ENCODE data around the gene PPP1R12C. TPM values are rescaled to one million over a fixed set of nuclear protein-coding genes. Genes with fewer than 3 reads are reported as not detected.

Gene PPP1R12C
- polyA plus RNA-seq, 1 experiment = 50.8 TPM

DNA sequence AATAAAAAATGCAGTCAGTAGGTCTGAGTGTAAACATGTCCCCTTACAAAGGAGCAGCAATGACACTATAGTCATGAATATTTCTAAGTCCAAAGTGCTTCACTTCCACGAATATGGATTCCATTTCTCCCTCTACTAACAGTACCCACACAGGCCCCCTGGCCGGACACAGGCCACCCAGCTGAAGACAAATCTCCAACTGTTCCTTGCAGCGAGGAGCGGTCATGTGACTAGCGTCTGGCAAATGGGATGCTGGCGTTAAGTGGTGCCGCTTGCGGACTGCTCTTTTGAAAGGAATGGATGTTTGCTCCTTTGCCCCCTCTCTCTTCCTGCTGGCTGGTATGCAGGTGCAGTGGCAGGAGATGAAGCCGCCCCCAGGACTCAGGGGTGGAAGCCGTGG, 16.2 kb downstream of the PPP1R12C start:
- CTCF ChIA-PET = interaction anchor here (6.8 kb wide), 1 partner anchor 13 kb away, joined by 40 read pairs; no protein-coding TSS in a partner anchor
- Histone ChIP-seq H3K4me3 (ENCODE audit: low read depth, low read length) (no peak overlapping the region), H3K27me3 (ENCODE audit: control insufficient read depth, insufficient read depth, low read length) (no peaks in the 10 kb centered on the region), H3K36me3 (ENCODE audit: control insufficient read depth, insufficient read depth, low read length) (peaks cover 32% of the 10 kb centered on the region)
- DNase-seq (ENCODE audit: low read depth) = no peak
- POLR2A ChIA-PET = no interaction called here
- TF ChIP-seq, protein P1, sequence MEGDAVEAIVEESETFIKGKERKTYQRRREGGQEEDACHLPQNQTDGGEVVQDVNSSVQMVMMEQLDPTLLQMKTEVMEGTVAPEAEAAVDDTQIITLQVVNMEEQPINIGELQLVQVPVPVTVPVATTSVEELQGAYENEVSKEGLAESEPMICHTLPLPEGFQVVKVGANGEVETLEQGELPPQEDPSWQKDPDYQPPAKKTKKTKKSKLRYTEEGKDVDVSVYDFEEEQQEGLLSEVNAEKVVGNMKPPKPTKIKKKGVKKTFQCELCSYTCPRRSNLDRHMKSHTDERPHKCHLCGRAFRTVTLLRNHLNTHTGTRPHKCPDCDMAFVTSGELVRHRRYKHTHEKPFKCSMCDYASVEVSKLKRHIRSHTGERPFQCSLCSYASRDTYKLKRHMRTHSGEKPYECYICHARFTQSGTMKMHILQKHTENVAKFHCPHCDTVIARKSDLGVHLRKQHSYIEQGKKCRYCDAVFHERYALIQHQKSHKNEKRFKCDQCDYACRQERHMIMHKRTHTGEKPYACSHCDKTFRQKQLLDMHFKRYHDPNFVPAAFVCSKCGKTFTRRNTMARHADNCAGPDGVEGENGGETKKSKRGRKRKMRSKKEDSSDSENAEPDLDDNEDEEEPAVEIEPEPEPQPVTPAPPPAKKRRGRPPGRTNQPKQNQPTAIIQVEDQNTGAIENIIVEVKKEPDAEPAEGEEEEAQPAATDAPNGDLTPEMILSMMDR (IDR thresholded peaks at IDR 0.05; ENCODE audit: insufficient read depth, low read depth, low read length) = no peak

GRCh38 chr19:55099557-55100506, 17.6 kb downstream of the PPP1R12C start:
- ChIA-PET POLR2A (no interaction called here), CTCF (interaction anchor here (6.8 kb wide), 1 partner anchor 11 kb away, joined by 40 read pairs; no protein-coding TSS in a partner anchor)
- no peaks in the 10 kb centered on the region for H3K27me3 ChIP-seq (ENCODE audit: control insufficient read depth, insufficient read depth, low read length)
- DNase-seq (ENCODE audit: low read depth) = no peak
- no peak overlapping the region for H3K4me3 ChIP-seq (ENCODE audit: low read depth, low read length)
- TF ChIP-seq, protein P1 (IDR thresholded peaks at IDR 0.05; ENCODE audit: insufficient read depth, low read depth, low read length) = peak; percentile 15; the same call in 1 of the 2 replicates
- H3K36me3 ChIP-seq (ENCODE audit: control insufficient read depth, insufficient read depth, low read length) = peaks cover 33% of the 10 kb centered on the region

DNA sequence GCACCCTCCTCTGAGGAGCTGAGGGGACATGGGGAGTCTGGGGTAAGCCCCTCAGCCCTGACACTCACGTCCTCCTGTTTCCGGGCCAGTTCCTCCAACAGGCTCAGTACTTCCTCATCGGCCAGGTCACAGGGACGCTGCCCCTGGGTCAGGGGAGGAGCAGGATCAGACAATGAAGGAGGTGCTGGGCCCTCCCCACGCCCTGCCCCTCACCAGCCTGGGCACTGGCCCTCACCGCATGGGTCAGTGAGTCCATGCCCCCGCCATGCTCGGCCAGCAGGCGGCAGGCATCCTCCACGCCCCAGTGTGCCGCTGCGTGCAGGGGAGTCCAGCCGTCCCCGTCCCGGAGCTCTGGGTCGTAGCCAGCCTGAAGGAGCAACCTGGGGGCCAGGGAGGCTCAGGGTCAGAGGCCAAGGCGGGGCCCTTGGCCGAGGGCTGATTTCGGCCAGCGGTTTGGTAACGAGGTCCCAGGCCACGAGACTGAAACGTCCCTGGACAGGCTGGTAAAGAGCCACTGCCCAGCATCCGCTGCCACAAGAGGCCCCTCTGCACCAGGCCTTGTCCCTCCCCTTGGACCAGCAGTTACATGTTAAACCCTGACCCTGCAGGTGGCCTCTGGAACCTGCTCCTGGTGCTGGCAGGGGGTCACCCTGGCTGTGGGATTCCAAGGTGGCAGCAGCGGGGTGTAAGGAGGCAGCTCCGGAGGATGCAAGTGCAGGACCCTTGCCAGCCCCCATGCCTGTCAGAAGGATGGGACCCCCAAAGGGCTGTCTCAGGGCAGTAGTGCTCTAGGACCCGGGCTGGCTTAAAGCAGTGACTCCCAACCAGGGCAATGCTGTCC, 18.5 kb downstream of the PPP1R12C start:
- Histone ChIP-seq H3K4me3 (ENCODE audit: low read depth, low read length) (no peak overlapping the region), H3K36me3 (ENCODE audit: control insufficient read depth, insufficient read depth, low read length) (peaks cover 34% of the 10 kb centered on the region), H3K27me3 (ENCODE audit: control insufficient read depth, insufficient read depth, low read length) (no peaks in the 10 kb centered on the region)
- DNase-seq (ENCODE audit: low read depth) = no peak
- ChIA-PET CTCF (interaction anchor here (6.8 kb wide), 1 partner anchor 10 kb away, joined by 40 read pairs; no protein-coding TSS in a partner anchor), POLR2A (no interaction called here)
- TF ChIP-seq, protein P1 (IDR thresholded peaks at IDR 0.05; ENCODE audit: insufficient read depth, low read depth, low read length) = no peak

DNA sequence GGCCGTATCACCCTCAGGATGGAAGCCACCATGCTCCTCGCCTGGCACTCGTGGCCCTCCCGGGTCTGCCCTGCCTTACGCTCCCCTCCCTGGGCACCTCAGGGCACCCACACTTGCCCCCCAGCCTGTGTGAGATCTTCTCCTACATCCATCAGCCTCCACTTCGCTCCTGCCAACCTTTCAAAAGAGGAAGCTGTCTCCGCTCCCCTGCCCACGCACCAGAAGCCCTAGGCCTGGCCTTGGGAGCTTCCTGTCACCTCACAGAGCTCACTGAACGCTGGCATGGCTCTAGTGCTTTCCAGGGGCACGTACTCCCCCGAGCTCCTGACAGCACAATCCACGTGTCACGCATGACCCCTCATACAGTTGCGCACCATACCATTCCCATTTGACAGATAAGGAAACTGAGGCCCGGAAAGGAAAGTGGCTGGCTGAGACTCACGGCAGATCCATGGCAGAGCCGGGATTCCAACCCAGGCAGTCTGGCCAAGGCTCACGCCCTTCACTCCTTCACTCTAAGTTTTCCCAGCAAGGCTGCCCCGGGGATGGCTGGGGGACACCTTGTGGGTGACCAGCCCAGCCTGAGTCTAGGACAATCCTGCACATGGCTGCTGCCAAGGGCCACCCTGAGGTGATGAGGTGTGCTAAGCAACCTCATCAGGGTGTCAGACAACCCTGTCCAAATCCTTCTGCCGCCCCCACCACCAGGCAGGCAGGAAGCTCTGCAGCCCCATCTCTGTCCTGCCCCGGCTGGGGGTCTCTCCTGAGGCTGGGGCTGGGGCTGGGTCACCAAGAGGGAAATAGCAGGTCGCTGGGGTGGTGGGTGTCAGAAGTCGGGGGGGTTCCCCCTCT, 19.3 kb downstream of the PPP1R12C start:
- H3K36me3 ChIP-seq (ENCODE audit: control insufficient read depth, insufficient read depth, low read length) = peaks cover 29% of the 10 kb centered on the region
- DNase-seq (ENCODE audit: low read depth) = no peak
- H3K27me3 ChIP-seq (ENCODE audit: control insufficient read depth, insufficient read depth, low read length) = no peaks in the 10 kb centered on the region
- ChIA-PET CTCF (interaction anchor here (6.8 kb wide), 1 partner anchor 9 kb away, joined by 40 read pairs; no protein-coding TSS in a partner anchor), POLR2A (no interaction called here)
- TF ChIP-seq, protein P1 (IDR thresholded peaks at IDR 0.05; ENCODE audit: insufficient read depth, low read depth, low read length) = no peak
- H3K4me3 ChIP-seq (ENCODE audit: low read depth, low read length) = no peak overlapping the region
